OCI-LY3 (cell line): Measurements from ENCODE around the gene ANK3.
A peak's percentile ranks its signal among the peaks of the same experiment; 100 is the strongest.

ENCODE experiments used
- H2AFZ ChIP-seq: fragments of 200-600, 300-600 bp; shearing (Covaris generic); 2 replicates; pipeline ENCODE4 v1.6.0; 2014; ENCODE audit warnings: antibody characterized with exemption, low read depth, low read length
- H3K27ac ChIP-seq: fragments of 200-600, 300-600 bp; sonication (generic); 2 replicates; pipeline ENCODE4 v1.5.1; 2014; ENCODE audit warnings: mild to moderate bottlenecking, low read length, moderate library complexity, mixed read lengths
- H3K27me3 ChIP-seq: fragments of 200-600, 300-600 bp; sonication (generic); 2 replicates; pipeline ENCODE4 v1.6.1; 2014; ENCODE audit warnings: low read depth, low read length, mixed read lengths
- H3K36me3 ChIP-seq: fragments of 200-600, 300-600 bp; sonication (generic); replicated peaks from 2 replicates; pipeline ENCODE3; 2014; ENCODE audit warnings: low read depth, low read length, mixed read lengths
- H3K4me1 ChIP-seq: fragments of 300-600, 200-600 bp; sonication (generic); 2 replicates; pipeline ENCODE4 v1.6.1; 2014; ENCODE audit warnings: low read length, mixed read lengths
- H3K4me2 ChIP-seq: fragments of 200-600, 300-600 bp; sonication (generic); 2 replicates; pipeline ENCODE4 v1.6.1; 2014; ENCODE audit warnings: low read length, mixed read lengths
- H3K4me3 ChIP-seq: fragments of 300-600, 200-600 bp; sonication (generic); 2 replicates; pipeline ENCODE4 v1.5.1; 2014; ENCODE audit warnings: antibody characterized with exemption, mild to moderate bottlenecking, low read length, moderate library complexity
- H3K79me2 ChIP-seq: fragments of 300-600, 200-600 bp; shearing (Covaris generic); 2 replicates; pipeline ENCODE4 v1.6.1; 2014; ENCODE audit warnings: mild to moderate bottlenecking, low read length, mixed read lengths
- H3K9ac ChIP-seq: fragments of 300-600, 200-600 bp; shearing (Covaris generic); 2 replicates; pipeline ENCODE4 v1.6.0; 2014; ENCODE audit warnings: mild to moderate bottlenecking, low read length, moderate library complexity
- H3K9me3 ChIP-seq: fragments of 200-600, 300-600 bp; shearing (Covaris generic); 2 replicates; pipeline ENCODE4 v1.6.1; 2014; ENCODE audit warnings: low read length, mixed read lengths; ENCODE audit not compliant: insufficient read depth
- H4K20me1 ChIP-seq: fragments of 200-600, 300-600 bp; sonication (generic); 2 replicates; pipeline ENCODE4 v1.6.1; 2016; ENCODE audit warnings: low read length, mixed read lengths; ENCODE audit not compliant: insufficient read depth
- CTCF ChIP-seq: fragments of 200-600, 300-600 bp; sonication (generic); IDR thresholded peaks from 2 replicates; pipeline ENCODE4 v1.5.1; 2014; ENCODE audit warnings: antibody characterized with exemption, low read length, low read depth
- EZH2phosphoT487 ChIP-seq: fragments of 200-600 bp; shearing (Covaris generic); IDR thresholded peaks from 2 replicates; pipeline ENCODE4 v1.6.1; 2018; ENCODE audit warnings: antibody characterized with exemption, mixed run types, low read depth

Gene ANK3

GRCh38 chr10:60389413-60390025, at the start of gene ANK3:
Gene ANK3, minus strand, starts transcription at chr10:60389875. Its CDS starts 337 bp downstream, at chr10:60389538.
- peak within 1 kb of the TSS; percentile 22 for H3K4me2 ChIP-seq
- H3K36me3 ChIP-seq, result no peaks in the 10 kb centered on the region
- no peak within 1 kb of the TSS for H3K27ac ChIP-seq
- no peaks in the 10 kb centered on the region for H3K27me3 ChIP-seq
- no peaks in the 10 kb centered on the region for H3K9me3 ChIP-seq
- no peaks in the 10 kb centered on the region for H3K79me2 ChIP-seq
- no peak within 1 kb of the TSS for H3K4me3 ChIP-seq
- H2AFZ ChIP-seq, result 0 out of 2 replicates have a peak within 1 kb of the TSS, but pooled peaks have one; percentile 13
- H3K9ac ChIP-seq, result no peak within 1 kb of the TSS
- TF ChIP-seq EZH2phosphoT487 (no peak), CTCF (no peak)
- 0 out of 2 replicates have a peak, but pooled peaks cover 5% of the 10 kb centered on the region for H3K4me1 ChIP-seq
- no peaks in the 10 kb centered on the region for H4K20me1 ChIP-seq

- Histone ChIP-seq H2AFZ (no peak overlapping the region), H3K9me3 (no peaks in the 10 kb centered on the region), H3K9ac (no peak overlapping the region), H3K27me3 (no peaks in the 10 kb centered on the region), H3K79me2 (no peaks in the 10 kb centered on the region), H3K4me2 (no peak overlapping the region), H4K20me1 (no peaks in the 10 kb centered on the region), H3K36me3 (no peaks in the 10 kb centered on the region), H3K27ac (no peak overlapping the region), H3K4me3 (no peak overlapping the region), H3K4me1 (peaks cover 11% of the 10 kb centered on the region)
- TF ChIP-seq CTCF, result peak; percentile 73
- no peak for TF ChIP-seq EZH2phosphoT487
Observed at GRCh38 chr10:60434418-60435046, 44.9 kb upstream of the ANK3 start.

- Histone ChIP-seq H4K20me1 (no peaks in the 10 kb centered on the region), H2AFZ (no peak overlapping the region), H3K27ac (no peak overlapping the region), H3K4me3 (no peak overlapping the region), H3K9ac (no peak overlapping the region), H3K4me1 (peaks cover 11% of the 10 kb centered on the region), H3K4me2 (no peak overlapping the region), H3K79me2 (no peaks in the 10 kb centered on the region), H3K36me3 (no peaks in the 10 kb centered on the region), H3K27me3 (no peaks in the 10 kb centered on the region), H3K9me3 (no peaks in the 10 kb centered on the region)
- TF ChIP-seq EZH2phosphoT487, result no peak
- TF ChIP-seq CTCF, result no peak
Observed at GRCh38 chr10:60433684-60434083, 44.0 kb upstream of the ANK3 start.

GRCh38 chr10:60430836-60431597, 41.3 kb upstream of the ANK3 start:
- TF ChIP-seq CTCF (no peak), EZH2phosphoT487 (no peak)
- H4K20me1 ChIP-seq, result no peaks in the 10 kb centered on the region
- no peak overlapping the region for H3K27ac ChIP-seq
- no peaks in the 10 kb centered on the region for H3K9me3 ChIP-seq
- H3K79me2 ChIP-seq, result no peaks in the 10 kb centered on the region
- no peak overlapping the region for H3K4me2 ChIP-seq
- H3K4me3 ChIP-seq, result no peak overlapping the region
- H3K9ac ChIP-seq, result no peak overlapping the region
- H2AFZ ChIP-seq, result no peak overlapping the region
- no peaks in the 10 kb centered on the region for H3K27me3 ChIP-seq
- peaks cover 8% of the 10 kb centered on the region; the same call in 1 of the 2 replicates for H3K4me1 ChIP-seq
- no peaks in the 10 kb centered on the region for H3K36me3 ChIP-seq
